Suppressor macrophage treated with lipopolysaccharide for 4 hours (primary cell): Measurements from ENCODE around the gene RGP1.

Source experiments
- DNase-seq: peaks from one replicate; pipeline ENCODE4 v3.0.0-alpha.2; 2020

RGP1 gene

GRCh38 chr9:35748858-35749514 lies at the start of gene RGP1, which contains the start of gene GBA2:
Gene RGP1 (plus strand): TSS chr9:35749287. CDS start chr9:35749756, 469 bp downstream.
Gene GBA2 (minus strand): TSS chr9:35749228. CDS start chr9:35748704, 524 bp downstream.
- peak; percentile 83 for DNase-seq

GRCh38 chr9:35700031-35700430 lies 49.1 kb upstream of the RGP1 start:
- no peak for DNase-seq

DNA sequence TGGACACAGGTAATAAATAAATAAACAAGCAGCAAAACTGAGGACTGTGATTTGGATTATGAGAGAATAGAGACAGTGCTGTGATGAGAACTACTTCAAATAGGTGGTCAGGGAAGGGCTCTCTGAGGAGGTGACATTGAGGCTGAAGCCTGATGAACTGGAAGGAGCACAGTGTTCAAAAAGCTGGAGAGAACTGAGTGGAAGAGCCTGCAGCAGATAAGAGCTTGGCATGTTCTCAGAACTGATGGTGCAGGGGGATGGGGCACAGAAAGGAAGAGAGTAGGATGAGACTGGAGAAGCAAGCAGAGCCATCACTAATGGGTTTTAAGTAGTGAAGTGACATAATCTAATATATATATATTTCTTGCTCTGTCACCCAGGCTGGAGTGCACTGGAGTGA lies 48.1 kb upstream of the RGP1 start:
- DNase-seq: no peak

- no peak for DNase-seq
Observed at GRCh38 chr9:35702696-35703095, 46.4 kb upstream of the RGP1 start.

GRCh38 chr9:35703906-35704672 lies 45.0 kb upstream of the RGP1 start:
- no peak for DNase-seq

- DNase-seq: no peak
Observed at GRCh38 chr9:35705372-35705771, 43.7 kb upstream of the RGP1 start.

GRCh38 chr9:35705836-35706430 lies 43.2 kb upstream of the RGP1 start:
- no peak for DNase-seq

GRCh38 chr9:35706951-35707350 lies 42.1 kb upstream of the RGP1 start:
- DNase-seq: no peak

GRCh38 chr9:35708146-35708545 lies 40.9 kb upstream of the RGP1 start:
- no peak for DNase-seq

DNA sequence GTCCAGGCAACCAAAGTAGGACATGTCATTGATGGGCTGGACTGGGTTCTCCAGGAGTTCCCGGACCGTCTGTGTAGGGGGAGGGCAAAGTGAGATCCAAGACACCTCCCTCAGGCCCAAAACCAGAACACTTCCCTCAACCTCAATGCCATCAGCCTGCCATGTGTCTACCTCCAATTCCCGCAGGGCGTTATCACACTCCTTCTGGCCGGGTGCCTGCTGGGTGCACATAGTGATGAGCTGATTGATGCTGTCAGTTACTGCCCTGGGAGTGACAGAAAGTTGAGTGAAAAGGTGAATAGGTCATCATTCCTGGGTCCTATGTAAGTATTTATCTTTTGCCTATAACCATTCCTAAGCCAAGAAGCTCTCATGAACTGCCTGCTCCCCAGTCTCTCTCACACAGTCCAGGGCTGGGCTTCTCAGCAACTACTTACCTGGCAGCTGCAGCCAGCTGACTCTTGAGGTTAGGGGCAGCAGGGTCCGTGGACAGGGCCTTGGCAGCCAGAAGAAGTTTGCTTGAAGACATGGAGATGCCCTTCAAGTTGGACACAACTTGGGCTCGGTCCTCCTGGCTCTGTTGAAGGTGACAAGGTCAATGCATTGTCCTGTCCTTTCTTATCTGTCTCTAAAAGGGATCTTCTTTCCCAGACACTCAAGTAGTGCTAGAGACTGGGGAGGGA lies 38.1 kb upstream of the RGP1 start:
- DNase-seq: no peak

DNA sequence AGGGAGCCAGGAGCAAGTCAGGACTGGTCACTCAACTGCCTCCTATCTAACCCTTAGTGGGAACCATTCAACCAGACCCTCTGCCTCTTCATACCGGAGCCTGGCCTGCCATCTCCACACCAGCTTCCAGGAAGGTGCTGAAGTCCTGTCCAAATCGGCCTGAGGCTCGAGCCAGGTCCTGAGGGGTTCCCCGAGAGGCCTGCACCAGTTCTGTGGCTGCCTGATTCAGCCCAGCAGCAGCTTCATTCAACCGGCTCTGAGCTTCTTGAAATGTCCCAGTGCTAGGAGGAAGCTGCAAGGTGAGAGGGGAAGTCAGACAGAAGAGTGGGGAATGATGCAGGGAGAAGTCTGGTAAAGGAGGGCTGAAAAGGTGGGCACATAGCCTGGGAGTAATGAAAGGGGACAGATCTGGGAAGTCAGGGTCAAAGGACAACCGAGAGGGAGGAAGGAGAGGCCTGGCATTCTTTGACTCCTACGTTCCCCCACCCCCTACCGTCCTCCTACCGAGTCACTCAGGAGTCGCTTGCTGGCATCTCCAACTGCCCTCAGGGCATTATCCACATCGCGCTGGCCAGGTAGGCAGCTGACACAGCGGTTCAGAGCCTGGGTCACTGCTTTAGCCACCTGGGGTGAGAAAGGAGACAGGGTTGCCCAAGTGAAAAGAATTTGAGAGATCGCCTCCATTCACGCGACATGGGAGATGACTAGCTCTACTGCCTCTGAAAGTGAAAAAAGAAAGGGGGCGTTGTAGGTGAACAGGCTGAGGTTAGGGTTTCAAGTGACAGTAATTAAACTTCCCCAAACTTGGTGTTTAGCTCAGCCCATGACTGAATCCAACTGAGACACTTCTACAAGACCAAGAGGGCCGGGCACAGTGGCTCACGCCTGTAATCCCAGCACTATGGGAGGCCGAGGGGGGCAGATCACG lies 37.3 kb upstream of the RGP1 start:
- DNase-seq: no peak

- DNase-seq: no peak
Observed at GRCh38 chr9:35712762-35713400, 36.2 kb upstream of the RGP1 start.

DNA sequence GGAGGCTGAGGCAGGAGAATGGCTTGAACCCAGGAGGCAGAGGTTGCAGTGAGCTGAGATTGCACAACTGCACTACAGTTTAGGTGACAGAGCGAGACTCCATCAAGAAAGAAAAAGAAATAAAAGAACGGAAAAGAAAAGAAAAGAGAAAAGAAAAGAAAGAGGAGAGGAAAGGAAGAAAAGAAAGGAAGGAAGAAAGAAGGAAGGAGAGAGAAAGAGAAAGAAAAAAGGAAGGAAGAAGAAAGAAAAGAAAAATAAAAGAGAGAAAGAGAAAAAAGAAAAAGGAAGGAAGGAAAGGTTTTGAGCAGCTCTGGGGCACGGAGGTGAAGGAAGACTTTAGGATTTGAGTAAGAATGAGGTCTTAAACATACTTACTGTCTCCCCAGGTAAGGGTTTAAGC lies 35.5 kb upstream of the RGP1 start:
- DNase-seq: no peak

DNA sequence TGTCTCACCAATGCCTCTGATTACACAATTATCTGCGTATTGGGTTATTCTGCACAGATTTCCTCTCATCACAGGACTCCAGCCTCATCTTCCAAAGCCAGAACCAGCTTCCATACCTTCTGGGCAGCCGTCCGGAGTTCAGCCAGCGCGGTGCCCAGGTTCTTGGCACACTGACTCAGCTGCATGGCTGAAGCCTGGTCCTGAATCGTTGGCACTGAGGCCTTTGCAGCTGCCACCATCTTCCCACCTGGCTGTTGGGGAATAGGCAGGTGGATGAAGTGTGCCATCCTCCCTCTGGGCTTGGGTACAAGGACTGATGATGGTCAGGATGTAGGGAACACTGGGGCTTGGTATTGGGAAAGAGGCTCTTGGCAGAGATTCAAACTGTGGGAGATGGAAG lies 35.0 kb upstream of the RGP1 start:
- no peak for DNase-seq

DNA sequence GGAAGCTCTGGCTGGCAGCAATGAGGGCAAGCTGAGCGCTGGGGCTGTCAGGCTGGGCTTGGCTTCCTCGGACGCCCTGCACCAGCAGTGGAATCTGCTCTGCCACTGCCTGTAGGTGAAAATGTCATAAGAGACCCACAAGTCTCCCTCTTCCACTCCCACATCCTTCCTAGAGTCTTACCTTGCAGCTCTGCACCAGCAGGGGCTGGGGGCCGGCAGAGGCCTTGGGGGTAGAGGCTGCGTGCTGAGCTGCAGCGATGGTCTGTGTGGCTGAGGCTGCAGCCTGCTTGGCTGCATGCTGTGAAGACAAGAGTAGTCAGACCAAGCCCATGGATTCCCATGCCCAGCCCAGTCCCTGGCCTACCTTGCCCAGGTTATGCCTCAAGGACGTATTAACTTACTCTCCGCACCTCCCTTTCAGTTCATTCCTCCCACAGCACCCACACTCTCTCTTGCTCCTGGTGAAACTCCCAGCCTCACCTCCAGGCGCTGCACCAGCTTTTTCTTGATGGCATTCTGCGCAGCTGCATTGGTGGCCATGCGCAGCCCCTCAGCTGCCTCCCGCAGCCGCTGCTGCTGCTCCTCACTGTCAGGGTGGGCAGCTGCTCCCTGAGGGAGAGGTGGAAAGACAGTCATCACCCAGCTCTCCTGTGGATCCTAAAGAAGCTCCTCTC lies 34.4 kb upstream of the RGP1 start:
- no peak for DNase-seq

DNA sequence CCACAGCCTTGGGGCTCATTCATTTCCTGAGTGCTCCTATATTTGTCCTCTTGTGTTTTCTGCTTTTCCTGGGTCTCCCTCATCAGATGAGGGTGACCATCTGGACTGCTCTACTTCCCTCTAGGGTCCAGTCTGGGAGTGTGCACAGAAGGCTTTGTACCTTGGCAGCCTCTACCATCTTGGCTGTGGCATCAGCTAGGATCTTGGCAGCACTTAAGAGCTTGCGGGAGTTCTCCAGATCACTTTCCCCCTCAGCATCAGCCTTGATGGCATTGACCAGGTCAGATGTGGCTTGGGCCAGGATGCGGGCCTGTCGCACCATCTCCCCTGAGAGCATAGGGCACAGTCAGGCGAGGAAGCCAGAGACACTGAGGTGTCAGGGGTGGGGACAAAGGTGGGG lies 32.9 kb upstream of the RGP1 start:
- DNase-seq: no peak

DNA sequence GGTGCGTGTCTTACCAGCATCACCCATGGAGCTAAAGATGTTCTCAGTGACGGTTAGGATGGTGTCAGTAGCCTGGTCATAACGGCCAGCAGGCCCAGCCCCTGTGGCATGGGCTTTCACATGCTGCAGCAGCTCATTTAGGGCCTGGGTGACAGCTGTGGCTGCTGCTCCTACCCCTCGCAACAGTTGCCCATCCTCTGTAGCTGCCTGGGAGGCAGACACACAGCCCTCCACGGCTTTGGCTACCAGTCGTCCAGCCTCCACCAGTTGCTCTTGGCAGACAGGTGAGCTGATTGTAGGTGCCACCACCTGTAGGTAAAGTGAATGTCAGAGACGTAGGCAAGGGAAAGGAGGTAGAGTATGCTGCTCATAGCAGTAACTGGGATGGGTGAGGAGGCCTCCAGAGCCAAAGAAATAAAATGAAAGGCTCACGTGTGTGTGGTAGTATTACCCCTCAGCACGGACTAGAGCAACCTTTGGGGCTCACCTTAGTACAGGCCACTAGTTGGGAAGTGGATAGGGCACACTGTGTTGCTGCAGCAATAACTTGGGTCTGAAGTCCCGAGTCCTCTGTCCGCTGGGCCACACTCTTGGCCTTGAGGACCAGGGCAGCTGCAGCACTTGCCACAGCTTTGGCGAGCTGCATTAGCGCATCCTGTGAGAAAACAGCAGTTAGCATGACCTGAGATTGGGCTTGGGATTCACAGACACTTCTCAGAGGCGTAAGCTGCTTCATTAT lies 31.8 kb upstream of the RGP1 start:
- no peak for DNase-seq

- DNase-seq: peak; percentile 61
Observed at GRCh38 chr9:35718721-35719511, 30.2 kb upstream of the RGP1 start.

- DNase-seq: no peak
Observed at GRCh38 chr9:35719546-35719945, 29.5 kb upstream of the RGP1 start.

DNA sequence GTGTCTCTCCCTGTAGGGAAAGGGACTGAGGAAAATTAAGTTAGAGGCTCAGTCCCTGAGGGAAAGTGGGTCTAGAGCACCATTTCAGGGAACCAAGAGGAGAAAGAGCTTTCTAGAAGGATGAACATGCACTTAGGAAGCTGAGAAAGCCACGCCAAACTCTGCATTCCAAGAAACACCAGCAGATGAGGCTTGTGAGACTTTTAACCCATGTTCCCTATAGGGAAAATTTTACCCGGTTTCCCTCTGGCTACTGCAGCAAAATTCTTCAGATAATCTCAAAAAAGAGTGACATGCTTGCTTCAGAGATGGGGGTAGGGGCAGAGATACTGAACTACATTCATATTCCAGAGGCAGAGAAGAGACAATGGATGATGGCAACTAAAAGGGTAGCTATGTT lies 25.7 kb upstream of the RGP1 start:
- no peak for DNase-seq
